IMR-90 (cell line): Measurements from ENCODE around the gene PAN2. TPM values are rescaled to one million over a fixed set of nuclear protein-coding genes. Genes with fewer than 3 reads are reported as not detected.

Experiments
- ATAC-seq: fragments of 200-7000 bp; cut with Tn5 transposase; 2 replicates; pipeline ENCODE4 v1.9.1; 2020; ENCODE audit warnings: low read depth, mild to moderate bottlenecking, moderate library complexity
- BruUV-seq: library from RNA; stranded (reverse); fragments of 400-500 nt; replicated peaks from 2 replicates; lab custom pipeline; 2021; lab: Mats Ljungman, UMichigan
- CTCF ChIA-PET: fragments of 300-600 bp; formaldehyde crosslinking; extraction: SDS; loops from one replicate; lab custom pipeline; 2021; ENCODE audit warnings: antibody characterized with exemption; lab: Yijun Ruan, JAX
- POLR2A ChIA-PET: fragments of 300-600 bp; sonication (Branson Sonifier 250); formaldehyde crosslinking; loops from one replicate; lab custom pipeline; 2022; ENCODE audit warnings: antibody characterized with exemption; ENCODE audit not compliant: unreplicated experiment; lab: Charles Lee
- DNase-seq: peaks from one replicate; pipeline ENCODE4 v3.0.0; 2013
- H2AFZ ChIP-seq: replicated peaks from 2 replicates; pipeline ENCODE3; 2013; ENCODE audit warnings: low read length, mild to moderate bottlenecking; ENCODE audit not compliant: poor library complexity
- H2AK5ac ChIP-seq: 2 replicates; pipeline ENCODE4 v1.6.1; 2013; ENCODE audit warnings: low read depth, low read length, inconsistent platforms
- H2AK9ac ChIP-seq: replicated peaks from 2 replicates; pipeline ENCODE3; 2013; ENCODE audit warnings: mild to moderate bottlenecking, low read depth, low read length, moderate library complexity; ENCODE audit not compliant: poor library complexity
- H2BK120ac ChIP-seq: 2 replicates; pipeline ENCODE4 v1.6.1; 2013; ENCODE audit warnings: low read depth, low read length, inconsistent platforms
- H2BK15ac ChIP-seq: 3 replicates; pipeline ENCODE4 v1.6.1; 2013; ENCODE audit warnings: low read depth, low read length, inconsistent platforms
- H2BK20ac ChIP-seq: 2 replicates; pipeline ENCODE4 v1.6.1; 2013; ENCODE audit warnings: low read depth, mild to moderate bottlenecking, inconsistent platforms, low read length, moderate library complexity
- H2BK5ac ChIP-seq: 2 replicates; pipeline ENCODE4 v1.6.1; 2013; ENCODE audit warnings: mild to moderate bottlenecking, low read depth, low read length, inconsistent platforms; ENCODE audit not compliant: poor library complexity, severe bottlenecking
- H3K14ac ChIP-seq: replicated peaks from 2 replicates; pipeline ENCODE4 v1.6.1; 2013; ENCODE audit warnings: low read depth, low read length, inconsistent platforms
- H3K18ac ChIP-seq: 2 replicates; pipeline ENCODE4 v1.6.1; 2013; ENCODE audit warnings: low read depth, low read length, control low read depth
- H3K23ac ChIP-seq: 2 replicates; pipeline ENCODE4 v1.6.1; 2013; ENCODE audit warnings: low read depth, low read length, inconsistent platforms
- H3K27ac ChIP-seq: 2 replicates; pipeline ENCODE4 v1.5.1; 2013; ENCODE audit warnings: mild to moderate bottlenecking, control low read depth, low read length; ENCODE audit not compliant: insufficient read depth
- H3K27me3 ChIP-seq: 2 replicates; pipeline ENCODE4 v1.6.1; 2013; ENCODE audit warnings: low read length; ENCODE audit not compliant: control insufficient read depth, insufficient read depth
- H3K36me3 ChIP-seq: 2 replicates; pipeline ENCODE4 v1.6.1; 2013; ENCODE audit warnings: low read length, mixed read lengths; ENCODE audit not compliant: control insufficient read depth, insufficient read depth
- H3K4ac ChIP-seq: 2 replicates; pipeline ENCODE4 v1.6.1; 2013; ENCODE audit warnings: low read depth, low read length, inconsistent platforms
- H3K4me1 ChIP-seq: 2 replicates; pipeline ENCODE4 v1.6.1; 2013; ENCODE audit warnings: low read length, mixed read lengths; ENCODE audit not compliant: control insufficient read depth, insufficient read depth
- H3K4me2 ChIP-seq: 2 replicates; pipeline ENCODE4 v1.6.1; 2013; ENCODE audit warnings: low read depth, mild to moderate bottlenecking, control low read depth, low read length, moderate library complexity
- H3K4me3 ChIP-seq: 2 replicates; pipeline ENCODE4 v1.5.1; 2013; ENCODE audit warnings: low read depth, mild to moderate bottlenecking, control low read depth, low read length, moderate library complexity; ENCODE audit not compliant: insufficient read depth
- H3K56ac ChIP-seq: 2 replicates; pipeline ENCODE4 v1.6.1; 2013; ENCODE audit warnings: low read length, inconsistent platforms; ENCODE audit not compliant: insufficient read depth; ENCODE audit errors: extremely low read depth
- H3K79me1 ChIP-seq, 2 experiments: 2 replicates each; pipeline ENCODE4 v1.6.1; 2013; ENCODE audit warnings: low read length in 2 of 2, inconsistent platforms in 1 of 2, low read depth in 1 of 2
- H3K9ac ChIP-seq: 2 replicates; pipeline ENCODE4 v1.6.1; 2013; ENCODE audit warnings: low read depth, low read length, control low read depth
- H3K9me1 ChIP-seq: 2 replicates; pipeline ENCODE4 v1.6.1; 2013; ENCODE audit warnings: low read length, inconsistent platforms; ENCODE audit not compliant: insufficient read depth
- H3K9me3 ChIP-seq: 2 replicates; pipeline ENCODE4 v1.6.1; 2013; ENCODE audit warnings: low read length; ENCODE audit not compliant: control insufficient read depth, insufficient read depth
- H4K20me1 ChIP-seq: 2 replicates; pipeline ENCODE4 v1.6.1; 2013; ENCODE audit warnings: low read length, inconsistent platforms; ENCODE audit not compliant: insufficient read depth
- H4K5ac ChIP-seq: 2 replicates; pipeline ENCODE4 v1.6.1; 2013; ENCODE audit warnings: mild to moderate bottlenecking, low read depth, low read length, control low read depth
- H4K8ac ChIP-seq, 2 experiments: 2 replicates each; pipeline ENCODE4 v1.6.1; 2013; ENCODE audit warnings: low read depth in 2 of 2, low read length in 2 of 2, control low read depth in 1 of 2, inconsistent platforms in 1 of 2
- H4K91ac ChIP-seq: 2 replicates; pipeline ENCODE4 v1.6.1; 2013; ENCODE audit warnings: low read depth, low read length, inconsistent platforms; ENCODE audit not compliant: insufficient read depth
- BHLHE40 ChIP-seq: fragments of 150-350 bp; IDR thresholded peaks from 2 replicates; pipeline ENCODE4 v1.6.1; 2016; ENCODE audit warnings: mild to moderate bottlenecking, low read depth, low read length
- CHD1 ChIP-seq: IDR thresholded peaks from 2 replicates; pipeline ENCODE4 v1.6.1; 2012; ENCODE audit warnings: low read depth, low read length, improper control_type of control experiment
- CTCF ChIP-seq: conservative IDR thresholded peaks from 2 replicates; pipeline ENCODE4 v1.5.1; 2012; ENCODE audit warnings: mild to moderate bottlenecking, low read depth, low read length, improper control_type of control experiment
- ELK1 ChIP-seq: fragments of 150-350 bp; IDR thresholded peaks from 2 replicates; pipeline ENCODE4 v1.6.1; 2016; ENCODE audit warnings: low read depth, mild to moderate bottlenecking, low read length, moderate library complexity, borderline replicate concordance
- FOS ChIP-seq: fragments of 150-350 bp; IDR thresholded peaks from 2 replicates; pipeline ENCODE4 v1.6.1; 2016; ENCODE audit warnings: low read depth, low read length
- MAFK ChIP-seq: IDR thresholded peaks from 2 replicates; pipeline ENCODE4 v1.6.1; 2012; ENCODE audit warnings: low read depth, low read length, improper control_type of control experiment
- MAZ ChIP-seq: IDR thresholded peaks from 2 replicates; pipeline ENCODE4 v1.6.1; 2012; ENCODE audit warnings: low read depth, mild to moderate bottlenecking, low read length, improper control_type of control experiment, moderate library complexity, borderline replicate concordance
- MXI1 ChIP-seq: IDR thresholded peaks from 2 replicates; pipeline ENCODE4 v1.6.1; 2012; ENCODE audit warnings: low read depth, mild to moderate bottlenecking, low read length, moderate library complexity, borderline replicate concordance
- NFE2L2 ChIP-seq: fragments of 150-350 bp; IDR thresholded peaks from 2 replicates; pipeline ENCODE4 v1.6.1; 2016; ENCODE audit warnings: low read depth, mild to moderate bottlenecking, low read length
- POLR2A ChIP-seq: IDR thresholded peaks from 2 replicates; pipeline ENCODE4 v1.6.1; 2012; ENCODE audit warnings: mild to moderate bottlenecking, low read depth, low read length
- RAD21 ChIP-seq: IDR thresholded peaks from 2 replicates; pipeline ENCODE4 v1.6.1; 2012; ENCODE audit warnings: low read length, improper control_type of control experiment
- RCOR1 ChIP-seq: IDR thresholded peaks from 2 replicates; pipeline ENCODE4 v1.6.1; 2012; ENCODE audit warnings: mild to moderate bottlenecking, low read length, improper control_type of control experiment; ENCODE audit not compliant: insufficient replicate concordance
- SMC3 ChIP-seq: fragments of 150-350 bp; IDR thresholded peaks from 2 replicates; pipeline ENCODE4 v1.6.1; 2016; ENCODE audit warnings: low read depth, mild to moderate bottlenecking, antibody characterized with exemption, low read length, moderate library complexity
- USF2 ChIP-seq: fragments of 150-350 bp; IDR thresholded peaks from 2 replicates; pipeline ENCODE4 v1.6.1; 2017; ENCODE audit warnings: mild to moderate bottlenecking, antibody characterized with exemption, low read length, low read depth
- WGBS, 2 experiments: methylation state at CpG; one replicate each; pipeline versions ENCODE4 v1.1.5 to v1.1.7; 2013; ENCODE audit warnings: missing lambda C conversion rate in 2 of 2; ENCODE audit not compliant: insufficient read length in 1 of 2; ENCODE audit errors: extremely low coverage in 2 of 2; 5-methylcytosine and 5-hydroxymethylcytosine counted together
- dilution Hi-C: fragments of 300-500 bp; cut with HindIII; formaldehyde crosslinking; loops from one replicate; pipeline ENCODE4 v1.14.3; 2018; ENCODE audit warnings: low sequenced_read_pairs; ENCODE audit not compliant: unreplicated experiment
- in situ Hi-C: fragments of 300-500 bp; cut with MboI; formaldehyde crosslinking; loops from 3 replicates; pipeline ENCODE4 v1.14.3; 2019; ENCODE audit warnings: low sequenced_read_pairs, inconsistent platforms, mixed read lengths
- intact Hi-C: fragments of 100-400 bp; cut with micrococcal nuclease; formaldehyde crosslinking; loops from 2 replicates; pipeline ENCODE4 v1.10.0; 2022
- polyA plus RNA-seq, 3 experiments: library from polyadenylated mRNA; depleted of rRNA; stranded (reverse); fragments of >200 nt; gene quantifications; 2 replicates each; pipeline ENCODE4 v1.2.3, GENCODE V29; 2012; ENCODE audit warnings: low replicate concordance in 1 of 3
- total RNA-seq: library from RNA; depleted of rRNA; stranded (reverse); fragments of >200 nt; gene quantifications from 2 replicates; pipeline ENCODE4 v1.2.3, GENCODE V29; 2012

Gene PAN2
- total and polyA plus RNA-seq, 2 of the 4 experiments (the other 2 are of a cell fraction): 9.7 to 20.2 TPM

GRCh38 chr12:56311003-56311402 is 22.8 kb downstream of the PAN2 start (continued):
- TF ChIP-seq MXI1 (no peak), SMC3 (no peak), NFE2L2 (no peak), MAFK (no peak)

DNA sequence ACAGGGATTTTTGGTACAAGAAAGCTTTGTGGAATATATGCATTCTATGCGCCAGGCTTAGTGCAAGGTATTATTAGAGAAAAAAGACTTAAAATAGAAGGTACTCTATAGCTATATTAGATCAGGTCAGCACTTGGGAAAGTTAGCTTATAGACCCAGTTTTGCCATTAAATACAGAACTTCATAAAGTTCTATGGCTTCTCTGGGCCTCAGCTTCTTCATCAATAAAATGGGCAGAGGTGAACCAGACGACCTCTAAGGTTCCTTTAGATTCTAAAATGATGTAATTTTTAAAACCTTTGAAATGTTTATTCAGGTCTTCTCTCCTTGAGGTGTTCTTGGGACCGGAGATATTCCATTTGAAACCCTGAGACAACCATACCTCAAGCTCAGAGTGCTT is 25.1 kb downstream of the PAN2 start:
- Histone ChIP-seq H3K4me3 (no peak overlapping the region), H3K4me1 (no peaks in the 10 kb centered on the region), H2AFZ (no peak overlapping the region), H3K27me3 (no peaks in the 10 kb centered on the region), H3K56ac (no peak overlapping the region), H3K4me2 (no peak overlapping the region), H3K36me3 (peaks cover 35% of the 10 kb centered on the region), H2BK15ac (no peak overlapping the region), H3K14ac (no peak overlapping the region), H4K5ac (no peak overlapping the region), H2AK5ac (no peak overlapping the region), H2AK9ac (no peak overlapping the region), H3K79me1 (peaks cover 5 to 10% of the 10 kb centered on the region in 2 experiments), H3K23ac (no peak overlapping the region), H4K91ac (no peak overlapping the region), H3K9me3 (no peaks in the 10 kb centered on the region), H2BK20ac (no peak overlapping the region), H3K9ac (no peak overlapping the region), H4K8ac (no peak overlapping the region), H2BK120ac (no peak overlapping the region), H3K4ac (no peak overlapping the region), H3K9me1 (no peaks in the 10 kb centered on the region), H3K18ac (no peak overlapping the region), H3K27ac (no peak overlapping the region), H4K20me1 (no peaks in the 10 kb centered on the region), H2BK5ac (no peak overlapping the region)
- BruUV-seq: no TSS peak
- intact Hi-C loops: no loop called here
- in situ Hi-C loops: no loop called here
- ChIA-PET CTCF (no interaction called here), POLR2A (no interaction called here)
- DNase-seq: no peak
- no CpG with 5 or more reads among the region's 3 CpGs for WGBS, 2 experiments
- ATAC-seq: no peak
- dilution Hi-C loops: no loop called here
- TF ChIP-seq ELK1 (no peak), SMC3 (no peak), POLR2A (no peak), MAFK (no peak), MAZ (no peak), FOS (no peak), USF2 (no peak), MXI1 (no peak), CHD1 (no peak), RAD21 (no peak), BHLHE40 (no peak), RCOR1 (no peak), CTCF (no peak), NFE2L2 (no peak)
